GM11168 (cell line): ENCODE measurements around the gene LY9.

Source experiments
- in situ Hi-C: fragments of 300-500 bp; cut with MboI; formaldehyde crosslinking; loops from one replicate; pipeline ENCODE4 v1.12.0; 2022; ENCODE audit warnings: low sequenced_read_pairs; ENCODE audit not compliant: unreplicated experiment

LY9 gene

GRCh38 chr1:160800645-160801408 is 4.9 kb downstream of the LY9 start:
- in situ Hi-C loops = no loop called here

DNA sequence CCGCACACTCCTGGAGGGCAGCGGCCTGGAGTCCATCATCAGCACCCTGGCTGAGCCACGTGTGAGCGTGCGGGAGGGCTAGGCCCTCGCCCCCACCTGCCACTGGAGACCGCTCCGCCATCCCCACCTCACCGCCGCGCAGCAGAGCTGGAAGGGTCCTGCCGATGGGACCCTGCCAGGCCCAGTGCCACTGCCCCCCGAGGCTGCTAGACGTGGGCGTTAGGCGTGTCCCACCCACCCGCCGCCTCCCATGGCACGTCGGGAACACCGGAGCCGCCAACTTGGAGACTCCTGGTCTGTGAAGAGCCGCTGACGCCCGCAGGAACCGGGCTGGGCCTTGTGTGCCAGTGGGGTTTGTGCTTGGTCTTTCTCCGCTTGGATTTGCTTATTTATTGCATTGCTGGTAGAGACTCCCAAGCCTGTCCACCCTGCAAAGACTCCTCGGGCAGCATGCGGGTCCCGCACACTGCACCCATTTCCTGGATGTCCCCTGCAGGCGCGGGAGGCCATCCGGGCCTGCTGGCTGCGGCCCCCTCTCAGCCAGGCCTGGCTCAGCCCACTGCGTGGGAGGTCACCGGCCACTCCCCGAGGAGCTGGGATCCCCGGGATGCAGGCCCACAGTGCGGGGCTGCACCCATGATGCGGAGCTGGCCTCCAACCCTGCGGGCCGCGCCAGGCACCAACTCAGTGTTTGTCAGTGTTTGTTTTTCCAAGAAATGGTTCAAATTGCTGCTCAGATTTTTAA is 6.0 kb downstream of the LY9 start:
- in situ Hi-C loops = no loop called here

DNA sequence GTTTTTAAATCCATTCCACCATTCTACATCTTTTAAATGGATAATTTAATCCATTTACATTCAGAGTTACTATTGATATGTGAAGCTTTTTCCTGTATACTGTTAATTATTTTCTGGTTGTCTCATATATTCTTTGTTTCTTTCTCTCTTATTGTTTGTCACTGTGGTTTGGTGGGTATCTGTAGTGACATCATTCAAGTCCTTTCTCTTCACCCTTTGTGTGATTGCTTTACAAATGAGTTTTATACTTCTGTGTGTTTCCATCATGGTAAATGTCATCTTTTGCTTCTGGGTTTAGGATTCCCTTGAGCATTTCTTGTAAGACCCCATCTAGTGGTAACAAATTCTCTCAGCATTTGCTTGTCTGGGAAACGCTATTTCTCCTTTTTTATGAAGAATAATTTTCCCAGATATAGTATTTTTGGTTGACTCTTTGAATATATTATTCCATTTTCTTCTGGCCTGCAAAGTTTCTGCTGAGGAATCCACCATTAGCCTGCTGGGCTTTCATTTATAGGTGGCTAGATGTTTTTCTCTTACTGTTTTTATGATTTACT is 10.2 kb downstream of the LY9 start:
- in situ Hi-C loops = no loop called here

- in situ Hi-C loops = no loop called here
Measured at GRCh38 chr1:160806784-160807183, 10.8 kb downstream of the LY9 start.

- in situ Hi-C loops = no loop called here
Measured at GRCh38 chr1:160807247-160807646, 11.3 kb downstream of the LY9 start.

DNA sequence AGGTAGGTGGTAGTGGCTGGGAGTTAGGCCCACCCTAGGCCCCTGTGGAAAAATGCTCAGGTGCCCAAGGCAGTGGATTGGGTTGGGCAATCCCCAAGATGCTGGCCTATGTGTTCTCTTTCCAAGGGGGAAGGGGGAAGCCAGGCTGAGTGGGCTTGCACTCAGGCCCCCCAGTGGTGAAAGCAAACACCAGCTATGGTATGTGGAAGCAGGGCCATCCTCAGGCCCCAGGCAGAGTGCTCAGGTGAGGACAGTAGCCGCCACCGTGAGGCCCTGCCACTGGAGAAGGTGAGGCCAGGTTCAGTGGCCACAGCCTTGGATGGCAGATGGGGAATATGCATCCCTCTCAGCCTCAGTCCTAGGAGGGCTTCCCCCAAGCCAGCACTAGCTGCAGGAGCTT is 11.8 kb downstream of the LY9 start:
- in situ Hi-C loops = no loop called here

GRCh38 chr1:160808289-160808688 is 12.3 kb downstream of the LY9 start:
- in situ Hi-C loops = no loop called here

DNA sequence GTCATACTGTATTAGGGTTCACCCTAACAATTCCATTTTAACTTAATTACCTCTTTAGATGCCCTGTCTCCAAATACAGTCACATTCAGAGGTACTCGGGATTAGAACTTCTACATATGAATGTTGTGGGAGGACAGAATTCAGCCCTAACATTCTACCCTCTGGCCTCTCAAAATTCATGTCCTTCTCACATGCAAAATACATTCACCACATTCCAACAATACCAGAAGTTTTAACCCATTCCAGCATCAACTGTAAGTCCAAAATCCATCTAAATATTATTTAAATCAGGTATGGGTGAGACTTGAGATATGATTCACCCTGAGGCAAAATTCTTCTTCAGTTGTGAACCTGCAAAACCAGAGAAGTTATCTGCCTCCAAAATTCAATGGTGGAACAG is 14.5 kb downstream of the LY9 start:
- in situ Hi-C loops = no loop called here

- in situ Hi-C loops = no loop called here
Measured at GRCh38 chr1:160811147-160811546, 15.2 kb downstream of the LY9 start.

- in situ Hi-C loops = no loop called here
Measured at GRCh38 chr1:160813215-160813614, 17.2 kb downstream of the LY9 start.

- in situ Hi-C loops = no loop called here
Measured at GRCh38 chr1:160814316-160814715, 18.3 kb downstream of the LY9 start.

DNA sequence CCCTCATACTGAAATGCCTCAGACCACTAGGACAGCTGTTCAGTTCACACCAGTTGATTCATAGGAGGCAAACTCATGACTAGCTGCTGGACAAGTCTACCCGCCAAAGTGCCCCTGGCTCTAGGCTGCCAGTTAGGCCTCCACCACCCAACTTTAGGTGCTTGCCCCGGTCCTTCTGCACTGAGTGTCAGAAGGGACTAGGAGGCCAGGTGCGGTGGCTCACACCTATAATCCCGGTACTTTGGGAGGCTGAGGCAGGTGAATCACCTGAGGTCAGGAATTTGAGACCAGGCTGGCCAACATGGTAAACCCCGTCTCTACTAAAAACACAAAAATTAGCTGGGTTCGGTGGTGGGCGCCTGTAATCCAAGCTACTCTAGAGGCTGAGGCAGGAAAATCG is 18.9 kb downstream of the LY9 start:
- in situ Hi-C loops = no loop called here

DNA sequence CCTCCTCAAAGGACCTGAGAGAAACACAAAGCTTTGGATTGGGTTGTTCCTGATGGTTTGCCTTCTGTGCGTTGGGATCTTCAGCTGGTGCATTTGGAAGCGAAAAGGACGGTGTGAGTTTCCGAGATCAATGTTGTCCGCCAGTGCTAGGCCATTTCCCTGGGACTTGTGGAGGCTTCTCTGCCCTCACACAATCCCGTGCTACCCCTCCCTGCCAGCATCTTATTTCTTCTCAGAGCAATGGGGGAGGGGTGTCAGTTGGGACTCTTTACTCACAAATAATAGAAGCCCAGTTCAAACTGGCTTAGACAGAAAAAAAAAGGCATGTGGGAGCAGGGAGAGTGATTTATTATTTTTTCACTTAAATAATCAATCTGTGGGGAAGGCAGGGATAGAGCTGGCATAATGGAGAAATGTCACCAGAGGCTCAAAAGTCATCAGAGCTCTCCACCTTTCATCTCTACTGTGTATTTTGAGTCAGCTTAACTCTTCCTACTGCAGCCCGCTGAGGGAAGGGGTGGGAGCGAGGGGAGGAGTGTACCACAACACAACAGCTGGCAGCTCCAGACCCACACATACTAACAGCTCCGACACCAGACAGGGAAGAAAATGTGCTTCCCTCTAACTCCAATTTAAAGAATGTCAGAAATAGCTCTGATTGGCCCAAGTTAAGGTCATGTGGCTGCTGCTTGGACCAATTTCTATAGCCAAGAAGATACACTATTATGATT is 22.4 kb downstream of the LY9 start:
- in situ Hi-C loops = no loop called here

GRCh38 chr1:160819186-160819585 is 23.2 kb downstream of the LY9 start:
- in situ Hi-C loops = no loop called here

- in situ Hi-C loops = no loop called here
Measured at GRCh38 chr1:160821627-160822026, 25.7 kb downstream of the LY9 start.

DNA sequence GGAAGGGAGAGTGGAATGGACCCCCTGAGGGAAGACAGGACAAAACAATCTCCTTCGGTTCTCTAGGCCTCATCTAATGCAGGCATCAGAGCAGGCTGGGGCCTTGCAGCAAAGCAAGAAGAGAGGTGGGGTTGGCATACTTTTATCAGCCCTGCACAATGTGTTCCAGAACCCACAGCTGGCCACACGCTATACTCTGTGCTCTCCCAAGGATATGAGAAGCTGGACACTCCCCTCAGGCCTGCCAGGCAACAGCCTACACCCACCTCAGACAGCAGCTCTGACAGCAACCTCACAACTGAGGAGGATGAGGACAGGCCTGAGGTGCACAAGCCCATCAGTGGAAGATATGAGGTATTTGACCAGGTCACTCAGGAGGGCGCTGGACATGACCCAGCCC is 27.3 kb downstream of the LY9 start:
- in situ Hi-C loops = no loop called here

GRCh38 chr1:160826546-160826945 is 30.6 kb downstream of the LY9 start:
- in situ Hi-C loops = loop anchor here (5.0 kb wide), 3 partner anchors 49 to 126 kb away; partner anchors contain the start of gene ITLN2

DNA sequence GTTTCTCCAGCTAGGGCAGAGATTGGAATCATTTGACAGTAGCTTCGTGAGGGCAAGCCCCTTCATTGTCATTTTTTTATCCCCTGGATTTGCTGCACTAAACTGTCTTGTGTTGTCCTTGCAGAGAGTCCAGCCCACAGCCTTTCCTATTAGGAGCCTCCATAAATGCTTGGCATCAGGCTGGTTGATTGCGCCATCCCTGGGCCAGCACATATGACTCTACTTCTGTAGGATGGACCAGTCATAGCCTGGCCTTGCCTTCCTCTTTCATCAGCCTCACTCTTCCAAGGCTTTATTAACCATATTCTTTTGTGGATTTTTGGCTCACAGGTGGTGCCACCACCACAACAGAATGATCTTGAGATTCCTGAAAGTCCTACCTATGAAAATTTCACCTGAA is 31.4 kb downstream of the LY9 start:
- in situ Hi-C loops = loop anchor here (5.0 kb wide), 3 partner anchors 50 to 125 kb away; partner anchors contain the start of gene ITLN2

DNA sequence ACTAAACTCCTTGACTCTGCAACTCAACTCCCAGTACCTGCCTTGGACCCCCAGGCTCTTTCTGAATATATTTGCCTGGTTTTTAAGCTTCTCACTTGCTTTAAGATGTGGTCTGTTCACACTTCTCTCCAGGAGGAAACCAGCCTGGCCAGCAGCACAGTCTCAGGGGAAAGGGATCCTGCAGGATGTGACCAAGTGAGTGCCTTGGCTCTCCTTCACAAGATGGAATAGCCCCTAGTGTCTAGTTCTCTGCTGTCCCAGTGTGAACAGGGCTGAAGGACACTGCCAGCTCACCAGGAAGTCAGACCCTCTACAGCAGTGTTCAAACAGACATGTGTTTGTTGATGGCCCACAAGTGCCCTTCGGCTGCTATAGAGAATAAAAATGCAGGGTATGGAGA is 33.8 kb downstream of the LY9 start:
- in situ Hi-C loops = loop anchor here (5.0 kb wide), 3 partner anchors 52 to 123 kb away; partner anchors contain the start of gene ITLN2

- in situ Hi-C loops = no loop called here
Measured at GRCh38 chr1:160830321-160831153, 34.6 kb downstream of the LY9 start.
